NB4 (cell line): ENCODE data around the gene TFG.

ENCODE experiments used
- TF ChIP-seq, protein P1 (sequence below): IDR thresholded peaks from one replicate; pipeline ENCODE4 v1.5.1; 2012; ENCODE audit warnings: low read depth, low read length
- TF ChIP-seq, protein P2 (sequence below): IDR thresholded peaks from 2 replicates; pipeline ENCODE4 v1.6.1; 2011; ENCODE audit warnings: low read depth, low read length

- TF ChIP-seq, protein P1, sequence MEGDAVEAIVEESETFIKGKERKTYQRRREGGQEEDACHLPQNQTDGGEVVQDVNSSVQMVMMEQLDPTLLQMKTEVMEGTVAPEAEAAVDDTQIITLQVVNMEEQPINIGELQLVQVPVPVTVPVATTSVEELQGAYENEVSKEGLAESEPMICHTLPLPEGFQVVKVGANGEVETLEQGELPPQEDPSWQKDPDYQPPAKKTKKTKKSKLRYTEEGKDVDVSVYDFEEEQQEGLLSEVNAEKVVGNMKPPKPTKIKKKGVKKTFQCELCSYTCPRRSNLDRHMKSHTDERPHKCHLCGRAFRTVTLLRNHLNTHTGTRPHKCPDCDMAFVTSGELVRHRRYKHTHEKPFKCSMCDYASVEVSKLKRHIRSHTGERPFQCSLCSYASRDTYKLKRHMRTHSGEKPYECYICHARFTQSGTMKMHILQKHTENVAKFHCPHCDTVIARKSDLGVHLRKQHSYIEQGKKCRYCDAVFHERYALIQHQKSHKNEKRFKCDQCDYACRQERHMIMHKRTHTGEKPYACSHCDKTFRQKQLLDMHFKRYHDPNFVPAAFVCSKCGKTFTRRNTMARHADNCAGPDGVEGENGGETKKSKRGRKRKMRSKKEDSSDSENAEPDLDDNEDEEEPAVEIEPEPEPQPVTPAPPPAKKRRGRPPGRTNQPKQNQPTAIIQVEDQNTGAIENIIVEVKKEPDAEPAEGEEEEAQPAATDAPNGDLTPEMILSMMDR: no peak
- TF ChIP-seq, protein P2, sequence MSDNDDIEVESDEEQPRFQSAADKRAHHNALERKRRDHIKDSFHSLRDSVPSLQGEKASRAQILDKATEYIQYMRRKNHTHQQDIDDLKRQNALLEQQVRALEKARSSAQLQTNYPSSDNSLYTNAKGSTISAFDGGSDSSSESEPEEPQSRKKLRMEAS: no peak
Measured at GRCh38 chr3:100748967-100749366, 39.7 kb downstream of the TFG start.
